GM21717 (cell line): ENCODE measurements around the gene EMILIN1.

Source experiments
- ATAC-seq: cut with Tn5 transposase; IDR thresholded peaks from one replicate; pipeline ENCODE4 v1.9.1; 2021; ENCODE audit warnings: mild to moderate bottlenecking, moderate library complexity; ENCODE audit not compliant: unreplicated experiment

Gene EMILIN1

DNA sequence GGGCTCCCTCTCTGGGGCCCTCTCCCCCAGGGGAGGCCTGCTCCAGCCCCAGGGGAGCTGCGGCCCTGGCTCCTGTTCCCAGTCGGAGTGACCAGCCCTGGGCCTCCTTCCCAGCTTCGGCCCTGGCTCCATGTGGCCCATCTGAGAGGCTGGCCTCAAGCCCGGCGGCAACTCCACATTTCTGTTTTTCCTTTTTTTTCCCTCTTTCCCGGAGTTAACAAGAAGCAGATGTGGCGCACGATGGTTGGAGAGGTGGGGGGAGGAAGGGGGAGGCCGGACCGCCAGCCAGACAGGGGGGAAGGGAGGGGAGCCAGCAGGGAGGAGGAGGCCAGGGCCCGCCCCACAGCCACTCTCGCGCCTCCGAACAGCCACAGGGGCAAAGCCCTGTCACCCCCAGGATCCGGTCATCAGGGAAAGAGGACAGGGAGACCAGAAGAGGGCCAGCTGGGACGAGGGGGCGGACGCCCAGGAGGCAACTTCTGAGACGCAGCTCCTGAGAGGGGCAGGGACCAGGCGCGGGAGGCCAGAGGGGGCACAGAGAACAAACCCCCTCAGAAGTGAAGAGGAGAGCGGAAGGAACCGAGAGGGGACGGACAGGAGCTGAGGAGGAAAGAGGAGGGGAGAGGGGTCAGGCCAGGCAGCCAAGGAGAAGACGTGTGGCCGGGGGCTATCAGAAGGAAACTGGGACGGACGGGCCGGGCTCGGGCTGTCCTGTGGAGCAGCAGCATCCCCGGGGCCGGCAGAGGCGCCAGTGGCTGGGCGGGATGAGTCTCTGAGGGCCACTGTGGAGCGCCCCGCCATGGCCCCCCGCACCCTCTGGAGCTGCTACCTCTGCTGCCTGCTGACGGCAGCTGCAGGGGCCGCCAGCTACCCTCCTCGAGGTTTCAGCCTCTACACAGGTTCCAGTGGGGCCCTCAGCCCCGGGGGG lies at the start of gene EMILIN1:
EMILIN1 (plus strand) TSS at position 349 of the 928 bp plus-strand sequence; CDS start at position 800, 451 bp downstream.
- no peak for ATAC-seq

DNA sequence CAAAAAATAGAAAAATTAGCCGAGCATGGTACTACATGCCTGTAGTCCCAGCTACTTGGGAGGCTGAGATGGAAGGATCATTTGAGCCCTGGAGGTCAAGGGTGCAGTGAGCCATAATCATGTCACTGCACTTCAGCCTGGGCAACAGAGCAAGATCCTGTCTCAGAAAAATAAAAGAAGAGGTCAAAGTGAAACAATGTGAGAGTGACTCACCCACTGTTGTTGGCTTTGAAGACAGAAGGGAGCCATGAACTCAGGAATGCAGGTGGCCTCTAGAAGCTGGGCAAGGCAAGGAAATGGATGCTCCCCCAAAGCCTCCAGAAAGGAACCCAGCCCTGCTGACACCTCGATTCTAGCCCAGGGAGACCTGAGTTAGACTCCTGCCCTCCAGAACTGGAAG lies 49.4 kb upstream of the EMILIN1 start:
- no peak for ATAC-seq

GRCh38 chr2:27032495-27033252 lies 45.7 kb upstream of the EMILIN1 start, which contains the start of gene TMEM214:
Gene TMEM214, plus strand, starts transcription at chr2:27032965. Its CDS starts 51 bp downstream, at chr2:27033016.
- ATAC-seq: peak; percentile 83

GRCh38 chr2:27033253-27033852 lies 45.1 kb upstream of the EMILIN1 start:
- peak; percentile 6 for ATAC-seq

- ATAC-seq: no peak
Measured at GRCh38 chr2:27038012-27038411, 40.4 kb upstream of the EMILIN1 start.

DNA sequence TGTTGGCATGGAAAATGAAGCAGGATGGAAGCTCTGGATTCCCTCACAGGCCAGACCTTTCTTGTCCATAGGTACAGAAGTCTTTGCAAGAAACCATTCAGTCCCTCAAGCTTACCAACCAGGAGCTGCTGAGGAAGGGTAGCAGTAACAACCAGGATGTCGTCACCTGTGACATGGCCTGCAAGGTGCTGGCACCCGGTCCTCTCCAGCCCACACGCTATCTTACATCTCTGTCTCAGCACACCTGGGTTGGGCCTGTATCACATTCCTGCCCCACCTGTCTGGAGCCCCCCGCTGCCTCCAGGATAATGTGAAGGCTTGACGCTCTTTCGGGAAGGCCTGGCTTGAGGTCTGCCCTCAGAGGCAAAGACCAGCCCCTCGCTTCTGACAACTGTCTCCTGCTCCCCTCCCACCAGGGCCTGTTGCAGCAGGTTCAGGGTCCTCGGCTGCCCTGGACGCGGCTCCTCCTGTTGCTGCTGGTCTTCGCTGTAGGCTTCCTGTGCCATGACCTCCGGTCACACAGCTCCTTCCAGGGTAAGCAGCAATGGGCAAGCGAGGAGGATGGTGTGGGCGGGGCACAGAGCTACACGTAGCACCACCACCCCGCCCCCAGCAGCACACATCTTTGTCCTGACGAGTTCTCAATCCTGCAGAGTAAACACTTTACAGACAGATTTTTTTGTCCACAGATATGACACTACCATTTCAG lies 39.6 kb upstream of the EMILIN1 start:
- ATAC-seq: no peak

- ATAC-seq: no peak
Measured at GRCh38 chr2:27039426-27039825, 39.0 kb upstream of the EMILIN1 start.

DNA sequence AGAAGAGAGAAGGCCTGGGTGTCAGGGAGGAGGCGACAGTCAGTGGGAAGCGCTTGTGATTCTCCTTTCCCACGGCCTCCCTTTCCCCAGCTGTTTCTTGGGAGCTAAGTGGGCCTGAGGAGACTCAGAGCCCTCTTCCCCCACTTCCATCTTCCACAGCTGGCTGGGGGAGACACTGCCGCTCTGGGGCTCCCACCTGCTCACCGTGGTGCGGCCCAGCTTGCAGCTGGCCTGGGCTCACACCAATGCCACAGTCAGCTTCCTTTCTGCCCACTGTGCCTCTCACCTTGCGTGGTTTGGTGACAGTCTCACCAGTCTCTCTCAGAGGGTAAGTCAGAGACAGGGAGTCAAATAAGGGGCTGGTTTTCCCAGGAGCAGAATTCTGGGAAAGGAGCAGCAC lies 38.5 kb upstream of the EMILIN1 start:
- ATAC-seq: no peak

- ATAC-seq: no peak
Measured at GRCh38 chr2:27040282-27040681, 38.1 kb upstream of the EMILIN1 start.

DNA sequence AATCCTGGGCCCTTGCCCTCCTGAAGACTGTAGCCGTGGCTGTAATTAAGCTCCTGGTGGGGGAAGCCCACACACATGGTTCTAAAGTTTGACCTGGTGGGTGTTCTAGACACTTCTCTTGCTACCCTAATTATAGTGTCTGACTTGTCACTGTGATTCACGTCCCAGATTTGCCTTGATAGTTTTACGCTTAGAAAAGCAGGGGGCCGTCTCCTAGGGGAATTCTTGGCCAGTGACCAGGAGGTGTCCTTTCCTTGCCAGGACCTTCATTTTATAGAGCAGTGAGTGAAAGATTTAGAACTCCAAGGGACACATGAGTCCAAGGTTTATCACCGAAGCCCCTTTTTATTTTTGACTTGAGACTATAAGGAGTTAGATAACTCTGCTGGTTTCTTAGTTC lies 36.7 kb upstream of the EMILIN1 start:
- ATAC-seq: no peak

DNA sequence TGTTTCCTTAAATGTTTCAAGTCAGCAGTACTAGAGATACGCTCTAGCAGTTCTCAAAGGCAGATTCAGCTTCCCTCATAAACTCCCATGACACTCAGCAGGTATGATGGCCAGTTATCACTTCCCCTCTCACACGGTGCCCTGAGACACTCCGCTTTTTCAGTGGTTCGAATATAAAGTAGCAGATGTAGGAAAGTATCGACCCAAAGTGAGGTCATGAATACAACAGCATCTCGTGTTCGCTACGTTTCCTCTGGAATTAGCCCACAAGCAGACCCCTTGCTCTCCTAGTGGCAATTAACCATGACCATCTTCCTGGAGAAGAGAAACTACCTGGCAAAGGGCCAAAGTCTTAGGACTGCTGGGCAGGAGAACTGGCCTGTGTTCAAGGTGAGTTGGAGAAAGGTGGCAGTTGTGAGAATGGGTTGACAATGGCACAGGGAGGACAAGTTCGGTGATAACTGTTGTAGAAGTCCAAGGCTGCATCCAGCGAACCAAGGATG lies 36.2 kb upstream of the EMILIN1 start:
- ATAC-seq: no peak

- no peak for ATAC-seq
Measured at GRCh38 chr2:27042985-27043634, 35.3 kb upstream of the EMILIN1 start.

DNA sequence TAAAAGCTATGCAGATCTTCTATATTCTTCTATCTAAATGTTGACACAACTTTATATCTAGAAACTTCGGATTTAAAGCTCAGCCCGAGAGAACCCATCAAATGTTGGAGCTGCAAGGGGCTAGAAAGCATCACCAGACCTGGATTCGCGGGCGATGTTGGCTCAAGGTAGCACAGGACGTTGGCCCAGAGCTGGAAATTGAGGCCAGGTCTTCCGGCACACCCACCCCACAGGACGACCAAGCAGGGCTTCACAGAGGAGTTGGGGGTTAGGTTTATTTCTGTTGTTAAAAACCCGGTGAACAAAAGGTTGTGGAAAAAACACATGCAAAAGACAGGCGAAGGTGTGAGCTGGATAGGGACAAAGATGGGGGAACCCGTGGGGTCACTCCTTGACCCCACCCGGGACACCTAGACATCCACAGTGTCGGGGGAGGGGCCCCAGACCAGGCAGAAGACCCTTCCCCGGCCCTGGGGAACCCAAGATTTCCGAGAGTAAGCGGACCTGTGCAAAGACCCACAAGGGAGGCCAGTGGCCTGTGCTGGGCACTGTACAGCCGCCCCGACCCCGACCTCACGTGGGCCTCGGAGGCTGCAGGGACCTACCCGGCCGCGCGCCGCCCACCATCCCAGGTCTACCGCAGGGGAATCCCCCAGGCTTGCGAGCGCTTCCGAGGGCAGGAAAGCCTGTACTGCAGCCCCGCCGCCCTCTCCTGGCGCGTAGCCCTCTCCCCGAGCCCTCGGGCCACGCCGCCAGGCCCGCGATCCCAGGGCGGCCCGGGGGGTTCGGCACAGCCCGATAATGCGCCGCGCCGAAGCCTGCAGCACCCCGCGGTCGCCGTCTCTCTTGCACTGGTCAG lies 28.8 kb upstream of the EMILIN1 start:
- ATAC-seq: peak; percentile 13

DNA sequence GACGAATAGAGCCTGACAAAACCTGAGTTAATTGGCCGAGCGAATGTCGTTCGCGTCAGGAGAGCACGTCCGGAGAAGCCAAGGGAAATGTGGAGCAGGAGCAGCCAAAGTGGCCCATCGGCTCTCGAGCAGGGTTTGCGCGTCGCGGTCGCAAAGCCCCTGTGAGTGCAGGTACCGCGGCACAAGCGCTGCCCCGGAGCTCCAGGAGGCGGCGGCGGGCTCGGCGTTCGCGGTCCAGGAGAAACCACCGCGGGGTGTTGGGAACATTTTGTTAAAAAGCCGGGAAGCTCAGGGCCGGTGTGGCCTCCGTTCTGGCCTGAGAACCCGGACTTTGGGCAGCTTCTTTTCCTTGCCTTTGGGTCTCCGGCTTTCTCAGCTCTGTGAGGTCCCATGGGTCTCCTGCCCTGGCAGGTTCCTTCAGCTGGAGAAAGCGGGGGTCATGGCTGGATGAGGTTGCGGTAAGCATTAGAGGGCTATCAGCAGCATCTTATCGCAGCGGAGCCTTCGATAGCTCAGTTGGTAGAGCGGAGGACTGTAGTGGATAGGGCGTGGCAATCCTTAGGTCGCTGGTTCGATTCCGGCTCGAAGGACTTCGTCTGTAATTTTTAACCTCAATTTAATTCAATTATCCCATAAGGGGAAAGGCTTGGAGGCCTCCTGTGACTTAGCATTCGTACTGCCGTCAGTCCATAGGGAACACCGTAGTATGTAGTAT lies 28.0 kb upstream of the EMILIN1 start:
- peak; percentile 61 for ATAC-seq

DNA sequence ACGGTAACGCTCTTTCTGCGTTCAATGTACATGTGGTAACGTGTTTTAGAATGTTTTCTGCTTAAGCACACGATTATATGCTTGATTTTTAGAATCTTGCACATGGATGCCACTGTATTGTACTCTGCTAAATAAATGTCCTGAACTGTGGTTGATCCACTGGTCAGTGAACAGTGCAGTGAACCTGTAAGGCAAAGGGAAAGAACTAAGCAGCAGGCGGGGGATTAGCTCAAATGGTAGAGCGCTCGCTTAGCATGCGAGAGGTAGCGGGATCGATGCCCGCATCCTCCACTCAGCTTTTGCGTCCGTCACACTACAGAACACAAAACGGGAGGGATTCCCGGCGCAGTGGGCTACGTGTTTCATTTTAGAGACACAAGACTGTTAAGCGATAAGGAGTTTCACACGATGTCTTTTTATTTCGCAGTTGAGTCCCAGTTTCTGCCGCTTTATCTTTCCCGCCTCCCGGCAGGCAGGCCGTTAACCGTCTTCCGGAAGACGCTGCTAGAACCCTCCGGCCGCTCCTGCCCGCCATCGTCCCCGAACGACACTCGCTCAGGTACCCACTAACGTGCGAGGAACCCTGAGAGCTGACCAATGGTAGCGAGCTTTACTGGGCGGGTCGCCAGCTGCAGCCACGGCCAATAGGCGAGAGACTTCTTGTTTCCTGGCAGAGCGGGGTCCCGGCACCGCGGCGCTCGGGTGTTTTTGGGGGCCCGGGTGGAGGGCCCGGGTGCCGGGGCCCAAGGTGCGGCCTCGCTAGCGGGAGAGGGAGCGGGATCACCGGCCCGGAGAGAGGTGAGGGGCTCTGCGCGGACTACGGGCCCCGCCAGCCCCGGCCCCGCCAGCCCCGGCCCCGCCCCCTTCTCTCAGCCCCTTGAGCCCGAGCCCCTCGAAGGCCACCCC lies 27.2 kb upstream of the EMILIN1 start, which contains the start of gene AGBL5:
AGBL5 (plus strand) TSS at position 673 of the 906 bp plus-strand sequence. CDS start 1,291 bp downstream, outside the sequence.
- ATAC-seq: peak; percentile 58

DNA sequence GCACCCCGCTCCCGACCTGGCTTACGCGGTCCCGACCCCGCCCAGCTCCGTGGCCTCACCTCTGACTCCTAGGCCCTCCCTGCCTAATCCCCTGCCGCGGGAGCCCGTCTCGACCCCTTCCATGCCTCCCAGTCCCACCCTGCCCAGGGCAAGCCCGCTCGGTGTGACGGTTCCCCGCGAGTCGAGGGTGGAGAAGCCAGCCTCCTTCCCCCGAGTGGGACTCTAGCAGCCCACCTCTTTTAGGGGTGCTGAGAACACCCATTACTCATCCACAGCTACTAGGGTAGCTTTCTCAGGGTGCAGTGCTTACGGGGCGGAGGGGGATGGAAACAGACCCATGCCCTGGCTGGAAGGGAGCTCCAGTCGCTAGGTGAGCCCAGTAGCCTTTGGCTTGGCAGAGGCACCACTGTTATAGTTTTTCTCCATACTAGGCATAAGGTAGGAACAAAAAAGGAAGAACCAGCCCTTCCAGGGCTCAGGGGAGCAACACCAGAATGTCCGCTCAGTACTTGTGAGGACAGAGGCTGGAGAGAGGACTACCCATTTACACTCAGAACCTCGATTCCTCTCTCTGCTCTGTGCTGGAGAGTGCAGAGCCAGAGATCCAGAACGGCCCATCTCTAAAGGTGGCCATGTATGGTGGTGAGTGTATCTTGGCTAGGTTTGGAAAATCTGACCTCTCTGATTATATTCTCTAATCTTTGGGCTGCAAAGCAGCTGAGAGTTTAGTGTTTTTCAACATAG lies 26.3 kb upstream of the EMILIN1 start:
- no peak for ATAC-seq

- ATAC-seq: no peak
Measured at GRCh38 chr2:27053321-27053720, 25.1 kb upstream of the EMILIN1 start.
